HuH-7.5 (cell line): Measurements from ENCODE around the gene CASR.

Source experiments
- DNase-seq: peaks from one replicate; pipeline ENCODE4 v3.0.0; 2011; ENCODE audit warnings: low spot score

Gene CASR

GRCh38 chr3:122258757-122259371 lies 75.4 kb downstream of the CASR start:
- DNase-seq, result peak; percentile 68

GRCh38 chr3:122260206-122260605 lies 76.7 kb downstream of the CASR start:
- no peak for DNase-seq

GRCh38 chr3:122263058-122263457 lies 79.6 kb downstream of the CASR start:
- no peak for DNase-seq

- no peak for DNase-seq
These were observed 80.6 kb downstream of the CASR start for GRCh38 chr3:122263974-122264588.

- no peak for DNase-seq
These were observed 82.5 kb downstream of the CASR start for GRCh38 chr3:122265957-122266356.

- DNase-seq, result no peak
These were observed 85.0 kb downstream of the CASR start for GRCh38 chr3:122268257-122269024.

GRCh38 chr3:122269045-122269444 lies 85.6 kb downstream of the CASR start:
- DNase-seq, result no peak

GRCh38 chr3:122271246-122271898 lies 87.9 kb downstream of the CASR start:
- DNase-seq, result no peak

GRCh38 chr3:122272879-122273278 lies 89.4 kb downstream of the CASR start:
- no peak for DNase-seq

- DNase-seq, result no peak
These were observed 90.0 kb downstream of the CASR start for GRCh38 chr3:122273498-122273897.

- DNase-seq, result no peak
These were observed 98.4 kb downstream of the CASR start for GRCh38 chr3:122281891-122282290.

GRCh38 chr3:122283796-122284445 lies 100.5 kb downstream of the CASR start:
- DNase-seq, result no peak

GRCh38 chr3:122284486-122284885 lies 101.0 kb downstream of the CASR start:
- DNase-seq, result no peak

GRCh38 chr3:122294359-122294758 lies 110.9 kb downstream of the CASR start:
- DNase-seq, result no peak

- DNase-seq, result no peak
These were observed 112.0 kb downstream of the CASR start for GRCh38 chr3:122295266-122296062.

- no peak for DNase-seq
These were observed 114.8 kb downstream of the CASR start for GRCh38 chr3:122298239-122298638.

GRCh38 chr3:122299215-122299614 lies 115.7 kb downstream of the CASR start:
- no peak for DNase-seq

- no peak for DNase-seq
These were observed 116.5 kb downstream of the CASR start for GRCh38 chr3:122299872-122300460.

GRCh38 chr3:122301063-122301462 lies 117.6 kb downstream of the CASR start:
- no peak for DNase-seq

GRCh38 chr3:122305818-122306621 lies 122.6 kb downstream of the CASR start:
- no peak for DNase-seq
